Metanephros (tissue), 2 donors: ENCODE data around the gene PDE4DIP. TPM values are rescaled to one million over a fixed set of nuclear protein-coding genes. Genes with fewer than 3 reads are reported as not detected.

Experiments
- small RNA-seq: library from RNA; depleted of rRNA; stranded (forward); fragments of <200 nt; gene quantifications from one replicate; pipeline ENCODE3, GENCODE V24; 2014; ENCODE audit warnings: low replicate concordance
- total RNA-seq: library from RNA; depleted of rRNA; stranded (reverse); fragments of >200 nt; gene quantifications from one replicate; pipeline ENCODE4 v1.2.3, GENCODE V29; 2014

PDE4DIP gene
- 370 TPM for total RNA-seq

GRCh38 chr1:148844220-148844619 lies at the start of gene PDE4DIP:
TSS of gene PDE4DIP (plus strand) at chr1:148844428. CDS start at chr1:148844775, 347 bp downstream.

Small RNAs within 50 kb of the gene (small RNA-seq; reads per million reads assigned to genes)
- not detected for gene RN7SKP88
- gene RNU2-38P: not detected

Other genes starting within 250 kb of the PDE4DIP start
- gene NBPF14, start 248.4 kb upstream of the PDE4DIP start, total RNA-seq: 72.7 TPM
- 9.4 TPM for gene NUDT4B, start 95.7 kb upstream of the PDE4DIP start, total RNA-seq